NT2/D1 (cell line): ENCODE results near the gene CDC26.

Experiments
- SUZ12 ChIP-seq: IDR thresholded peaks from 2 replicates; pipeline ENCODE4 v1.6.1; 2011; ENCODE audit not compliant: insufficient read length, insufficient read depth; ENCODE audit errors: extremely low read depth
- YY1 ChIP-seq: IDR thresholded peaks from 2 replicates; pipeline ENCODE4 v1.6.1; 2011; ENCODE audit not compliant: insufficient read length, insufficient read depth
- ZNF274 ChIP-seq: IDR thresholded peaks from 2 replicates; pipeline ENCODE4 v1.6.1; 2011; ENCODE audit warnings: mild to moderate bottlenecking, low read depth, low read length

DNA sequence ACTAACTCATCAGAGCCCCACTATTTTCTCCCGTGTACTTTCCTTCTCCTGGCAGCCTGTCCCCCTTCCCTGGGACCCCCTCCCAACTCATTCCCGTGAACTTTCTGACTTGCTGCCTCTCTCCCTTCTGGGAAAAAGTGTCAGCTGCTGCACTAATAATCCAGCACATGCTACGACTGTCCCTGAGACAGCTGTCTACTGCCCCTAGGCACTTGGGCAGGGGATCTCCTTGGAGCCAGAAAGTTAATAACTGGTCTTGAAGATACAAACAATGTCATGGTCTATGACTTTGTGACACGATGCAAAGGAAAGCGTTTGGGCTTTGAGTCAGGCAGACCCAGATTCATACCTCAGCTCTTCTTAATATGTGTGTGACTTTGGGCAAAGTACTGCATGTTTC lies 37.9 kb upstream of the CDC26 start:
- no peak for TF ChIP-seq ZNF274
- no peak for TF ChIP-seq YY1
- no peak for TF ChIP-seq SUZ12
